ENCODE results near the gene OR10J1. TPM values are rescaled to one million over a fixed set of nuclear protein-coding genes. Genes with fewer than 3 reads are reported as not detected.

OR10J1 gene
- total RNA-seq, 1 experiment from 2014 or later: not detected

DNA sequence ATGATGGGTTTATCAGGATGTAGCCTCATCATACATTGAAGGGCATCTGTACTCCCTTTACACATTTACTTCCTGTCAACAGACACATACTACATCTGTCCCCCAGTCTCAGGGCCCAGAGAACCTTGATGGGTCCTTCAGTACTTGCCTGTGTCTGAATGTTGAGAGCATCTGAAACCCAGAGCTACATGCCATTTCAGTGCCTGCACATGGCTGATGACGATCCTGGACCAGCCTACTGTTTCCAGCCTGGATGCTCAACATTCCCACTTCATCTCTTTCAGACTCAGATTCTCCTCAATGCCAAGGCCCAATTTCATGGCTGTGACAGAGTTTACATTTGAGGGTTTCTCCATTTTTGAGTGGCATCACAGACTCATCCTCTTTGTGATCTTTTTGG is 7.6 kb upstream of the OR10J1 start, which contains the start of gene OR10J4:
Gene OR10J4, plus strand, starts transcription at position 301 of the 400 bp plus-strand sequence.
- ChIA-PET CTCF (no interaction called here), POLR2A (no interaction called here)
- H3K9me3 Mint-ChIP-seq: no peaks in the 10 kb centered on the region
- H3K27ac Mint-ChIP-seq: no peak within 1 kb of the TSS
- no peaks in the 10 kb centered on the region for H3K36me3 Mint-ChIP-seq
- no peak for TF ChIP-seq FOXJ3 (CRISPR knock-in tag; IDR thresholded peaks at IDR 0.05; ENCODE audit: borderline replicate concordance)
- TF ChIP-seq CBFB (CRISPR knock-in tag; IDR thresholded peaks at IDR 0.05; ENCODE audit: low read depth): no peak
- TF ChIP-seq ZNF263 (CRISPR knock-in tag; IDR thresholded peaks at IDR 0.05; ENCODE audit: low read depth): no peak
- TF ChIP-seq, protein P1, sequence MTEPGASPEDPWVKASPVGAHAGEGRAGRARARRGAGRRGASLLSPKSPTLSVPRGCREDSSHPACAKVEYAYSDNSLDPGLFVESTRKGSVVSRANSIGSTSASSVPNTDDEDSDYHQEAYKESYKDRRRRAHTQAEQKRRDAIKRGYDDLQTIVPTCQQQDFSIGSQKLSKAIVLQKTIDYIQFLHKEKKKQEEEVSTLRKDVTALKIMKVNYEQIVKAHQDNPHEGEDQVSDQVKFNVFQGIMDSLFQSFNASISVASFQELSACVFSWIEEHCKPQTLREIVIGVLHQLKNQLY (CRISPR knock-in tag; IDR thresholded peaks at IDR 0.05): no peak
- TF ChIP-seq, protein P2, sequence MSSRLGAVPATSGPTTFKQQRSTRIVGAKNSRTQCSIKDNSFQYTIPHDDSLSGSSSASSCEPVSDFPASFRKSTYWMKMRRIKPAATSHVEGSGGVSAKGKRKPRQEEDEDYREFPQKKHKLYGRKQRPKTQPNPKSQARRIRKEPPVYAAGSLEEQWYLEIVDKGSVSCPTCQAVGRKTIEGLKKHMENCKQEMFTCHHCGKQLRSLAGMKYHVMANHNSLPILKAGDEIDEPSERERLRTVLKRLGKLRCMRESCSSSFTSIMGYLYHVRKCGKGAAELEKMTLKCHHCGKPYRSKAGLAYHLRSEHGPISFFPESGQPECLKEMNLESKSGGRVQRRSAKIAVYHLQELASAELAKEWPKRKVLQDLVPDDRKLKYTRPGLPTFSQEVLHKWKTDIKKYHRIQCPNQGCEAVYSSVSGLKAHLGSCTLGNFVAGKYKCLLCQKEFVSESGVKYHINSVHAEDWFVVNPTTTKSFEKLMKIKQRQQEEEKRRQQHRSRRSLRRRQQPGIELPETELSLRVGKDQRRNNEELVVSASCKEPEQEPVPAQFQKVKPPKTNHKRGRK (CRISPR knock-in tag; IDR thresholded peaks at IDR 0.05; ENCODE audit: borderline replicate concordance): no peak
- no peak for TF ChIP-seq ATF1 (CRISPR knock-in tag; IDR thresholded peaks at IDR 0.05)
- TF ChIP-seq SMAD3 (CRISPR knock-in tag; IDR thresholded peaks at IDR 0.05; ENCODE audit: borderline replicate concordance): no peak
- TF ChIP-seq JUN (CRISPR knock-in tag; IDR thresholded peaks at IDR 0.05): no peak
- TF ChIP-seq GRHL2 (CRISPR knock-in tag; IDR thresholded peaks at IDR 0.05; ENCODE audit: insufficient replicate concordance, severe bottlenecking): no peak
- no peak for TF ChIP-seq NFE2L1 (CRISPR knock-in tag; IDR thresholded peaks at IDR 0.05)
- no peak for TF ChIP-seq ESRRA (CRISPR knock-in tag; IDR thresholded peaks at IDR 0.05; ENCODE audit: borderline replicate concordance)
- H3K4me1 Mint-ChIP-seq: no peaks in the 10 kb centered on the region
- DNase-seq (ENCODE audit: low spot score) (no peak), ATAC-seq (no peak)
- H3K27me3 Mint-ChIP-seq (ENCODE audit: low read depth): no peaks in the 10 kb centered on the region
- H3K4me3 Mint-ChIP-seq: no peak within 1 kb of the TSS

DNA sequence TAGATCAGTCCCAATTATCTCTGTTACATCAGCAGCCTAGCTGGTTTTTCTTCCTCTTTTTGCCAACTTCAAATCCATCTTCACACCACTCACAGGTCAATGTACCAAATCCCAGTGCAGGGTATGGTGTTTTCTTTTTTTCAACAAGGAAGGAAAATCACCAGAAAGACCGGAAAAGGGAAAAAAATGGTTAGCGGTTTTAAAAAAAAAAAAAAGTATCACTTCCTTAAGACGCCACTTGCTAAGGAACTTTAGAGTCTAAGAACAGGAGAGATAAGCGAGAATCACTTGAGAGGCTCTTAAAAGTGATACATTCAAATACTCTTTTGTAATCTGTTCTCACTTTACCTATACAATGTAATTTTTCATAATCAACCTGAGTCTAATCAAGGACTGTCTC is 3.1 kb upstream of the OR10J1 start:
- Mint-ChIP-seq H3K27ac (no peak overlapping the region), H3K9me3 (no peaks in the 10 kb centered on the region), H3K36me3 (no peaks in the 10 kb centered on the region), H3K27me3 (ENCODE audit: low read depth) (no peaks in the 10 kb centered on the region), H3K4me1 (no peaks in the 10 kb centered on the region), H3K4me3 (no peak overlapping the region)
- ChIA-PET CTCF (interaction anchor here (0.7 to 1.2 kb wide), 2 partner anchors 14 to 223 kb away, joined by 3 read pairs; no protein-coding TSS in a partner anchor), POLR2A (no interaction called here)
- no peak for ATAC-seq
- no peak for DNase-seq (ENCODE audit: low spot score)
- TF ChIP-seq ZNF121 (CRISPR knock-in tag; IDR thresholded peaks at IDR 0.05): no peak
- no peak for TF ChIP-seq GRHL2 (CRISPR knock-in tag; IDR thresholded peaks at IDR 0.05; ENCODE audit: insufficient replicate concordance, severe bottlenecking)
- TF ChIP-seq, protein P3, sequence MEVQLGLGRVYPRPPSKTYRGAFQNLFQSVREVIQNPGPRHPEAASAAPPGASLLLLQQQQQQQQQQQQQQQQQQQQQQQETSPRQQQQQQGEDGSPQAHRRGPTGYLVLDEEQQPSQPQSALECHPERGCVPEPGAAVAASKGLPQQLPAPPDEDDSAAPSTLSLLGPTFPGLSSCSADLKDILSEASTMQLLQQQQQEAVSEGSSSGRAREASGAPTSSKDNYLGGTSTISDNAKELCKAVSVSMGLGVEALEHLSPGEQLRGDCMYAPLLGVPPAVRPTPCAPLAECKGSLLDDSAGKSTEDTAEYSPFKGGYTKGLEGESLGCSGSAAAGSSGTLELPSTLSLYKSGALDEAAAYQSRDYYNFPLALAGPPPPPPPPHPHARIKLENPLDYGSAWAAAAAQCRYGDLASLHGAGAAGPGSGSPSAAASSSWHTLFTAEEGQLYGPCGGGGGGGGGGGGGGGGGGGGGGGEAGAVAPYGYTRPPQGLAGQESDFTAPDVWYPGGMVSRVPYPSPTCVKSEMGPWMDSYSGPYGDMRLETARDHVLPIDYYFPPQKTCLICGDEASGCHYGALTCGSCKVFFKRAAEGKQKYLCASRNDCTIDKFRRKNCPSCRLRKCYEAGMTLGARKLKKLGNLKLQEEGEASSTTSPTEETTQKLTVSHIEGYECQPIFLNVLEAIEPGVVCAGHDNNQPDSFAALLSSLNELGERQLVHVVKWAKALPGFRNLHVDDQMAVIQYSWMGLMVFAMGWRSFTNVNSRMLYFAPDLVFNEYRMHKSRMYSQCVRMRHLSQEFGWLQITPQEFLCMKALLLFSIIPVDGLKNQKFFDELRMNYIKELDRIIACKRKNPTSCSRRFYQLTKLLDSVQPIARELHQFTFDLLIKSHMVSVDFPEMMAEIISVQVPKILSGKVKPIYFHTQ (CRISPR knock-in tag; IDR thresholded peaks at IDR 0.05): no peak
- TF ChIP-seq, protein P4, sequence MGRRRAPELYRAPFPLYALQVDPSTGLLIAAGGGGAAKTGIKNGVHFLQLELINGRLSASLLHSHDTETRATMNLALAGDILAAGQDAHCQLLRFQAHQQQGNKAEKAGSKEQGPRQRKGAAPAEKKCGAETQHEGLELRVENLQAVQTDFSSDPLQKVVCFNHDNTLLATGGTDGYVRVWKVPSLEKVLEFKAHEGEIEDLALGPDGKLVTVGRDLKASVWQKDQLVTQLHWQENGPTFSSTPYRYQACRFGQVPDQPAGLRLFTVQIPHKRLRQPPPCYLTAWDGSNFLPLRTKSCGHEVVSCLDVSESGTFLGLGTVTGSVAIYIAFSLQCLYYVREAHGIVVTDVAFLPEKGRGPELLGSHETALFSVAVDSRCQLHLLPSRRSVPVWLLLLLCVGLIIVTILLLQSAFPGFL (CRISPR knock-in tag; IDR thresholded peaks at IDR 0.05; ENCODE audit: borderline replicate concordance): no peak
- no peak for TF ChIP-seq EMX1 (CRISPR knock-in tag; IDR thresholded peaks at IDR 0.05)
- no peak for TF ChIP-seq CREM (CRISPR knock-in tag; IDR thresholded peaks at IDR 0.05)
- TF ChIP-seq, protein P5, sequence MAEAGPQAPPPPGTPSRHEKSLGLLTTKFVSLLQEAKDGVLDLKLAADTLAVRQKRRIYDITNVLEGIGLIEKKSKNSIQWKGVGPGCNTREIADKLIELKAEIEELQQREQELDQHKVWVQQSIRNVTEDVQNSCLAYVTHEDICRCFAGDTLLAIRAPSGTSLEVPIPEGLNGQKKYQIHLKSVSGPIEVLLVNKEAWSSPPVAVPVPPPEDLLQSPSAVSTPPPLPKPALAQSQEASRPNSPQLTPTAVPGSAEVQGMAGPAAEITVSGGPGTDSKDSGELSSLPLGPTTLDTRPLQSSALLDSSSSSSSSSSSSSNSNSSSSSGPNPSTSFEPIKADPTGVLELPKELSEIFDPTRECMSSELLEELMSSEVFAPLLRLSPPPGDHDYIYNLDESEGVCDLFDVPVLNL (CRISPR knock-in tag; IDR thresholded peaks at IDR 0.05; ENCODE audit: borderline replicate concordance, low read depth): no peak

Measured in WTC11 (cell line).